Measurements from ENCODE around the gene TXNDC11. TPM values are rescaled to one million over a fixed set of nuclear protein-coding genes. Genes with fewer than 3 reads are reported as not detected.

Gene TXNDC11
- total and polyA plus RNA-seq, 9 of the 15 experiments (the other 6 are each of a cell fraction or from before 2014, with no cell fraction given) = 0.66 to 32.6 (median 26.2) TPM

- no peak for DNase-seq (ENCODE audit: extremely low read depth in 1 of 4, low spot score in 3 of 4)
- intact Hi-C loops (cut with micrococcal nuclease) (loop anchor here (10.0 kb wide), 1 partner anchor 140 kb away; no protein-coding TSS in a partner anchor), in situ Hi-C loops (cut with MboI) (loop anchor here (25.0 kb wide), 1 partner anchor 713 kb away; no protein-coding TSS in a partner anchor)
- Histone ChIP-seq H3K9me3 (replicated peaks; ENCODE audit: control insufficient read depth, insufficient read depth, low read depth, low read length) (no peaks in the 10 kb centered on the region), H3K9ac (ENCODE audit: insufficient read depth in 1 of 2, low read depth in 2 of 2, low read length in 2 of 2) (no peak overlapping the region), H3K36me3 (ENCODE audit: control insufficient read depth, insufficient read depth, low read length) (peaks cover 28% of the 10 kb centered on the region; the same call in 1 of the 3 replicates), H4K20me1 (replicated peaks; ENCODE audit: control insufficient read depth, insufficient read depth, low read length) (peaks cover 16% of the 10 kb centered on the region), H3K4me1 (replicated peaks in 1 of 2; ENCODE audit: control insufficient read depth in 2 of 2, insufficient read depth in 2 of 2, low read length in 2 of 2) (peaks cover 0 to 49% of the 10 kb centered on the region in 2 experiments; a peak in 3 of 5 replicates), H3K4me2 (ENCODE audit: insufficient read depth, low read length) (no peak overlapping the region), H3K4me3 (no peak overlapping the region), H3K79me2 (ENCODE audit: control insufficient read depth, insufficient read depth, low read length) (no peaks in the 10 kb centered on the region), H3K27me3 (ENCODE audit: control insufficient read depth in 2 of 2, insufficient read depth in 2 of 2, low read length in 2 of 2) (no peaks in the 10 kb centered on the region), H3K27ac (ENCODE audit: extremely low read depth, low read depth, low read length) (no peak overlapping the region), H3K9me1 (ENCODE audit: control insufficient read depth, insufficient read depth, low read length) (no peaks in the 10 kb centered on the region), H2AFZ (ENCODE audit: low read depth, low read length) (no peak overlapping the region)
- WGBS (ENCODE audit: insufficient coverage, low coverage, missing lambda C conversion rate) = 37% methylated on average over 14 of the region's 15 CpGs
- BruUV-seq (replicated peaks) = no TSS peak
- no peak for ATAC-seq
- POLR2A ChIA-PET = interaction anchor here (0.6 to 0.9 kb wide), 3 partner anchors 100 to 420 kb away, joined by 3 read pairs; partner anchors contain the start of gene ZC3H7A
- no peak for FAIRE-seq
- TF ChIP-seq SMARCA4 (IDR thresholded peaks at IDR 0.05) = no peak
- no peak for TF ChIP-seq ZNF639 (CRISPR knock-in tag; conservative IDR thresholded peaks at IDR 0.05 in 1 of 2, IDR thresholded peaks at IDR 0.05 in 1 of 2)
- peak; percentile 69 for TF ChIP-seq NFIC (IDR thresholded peaks at IDR 0.05)
- TF ChIP-seq, protein P1, sequence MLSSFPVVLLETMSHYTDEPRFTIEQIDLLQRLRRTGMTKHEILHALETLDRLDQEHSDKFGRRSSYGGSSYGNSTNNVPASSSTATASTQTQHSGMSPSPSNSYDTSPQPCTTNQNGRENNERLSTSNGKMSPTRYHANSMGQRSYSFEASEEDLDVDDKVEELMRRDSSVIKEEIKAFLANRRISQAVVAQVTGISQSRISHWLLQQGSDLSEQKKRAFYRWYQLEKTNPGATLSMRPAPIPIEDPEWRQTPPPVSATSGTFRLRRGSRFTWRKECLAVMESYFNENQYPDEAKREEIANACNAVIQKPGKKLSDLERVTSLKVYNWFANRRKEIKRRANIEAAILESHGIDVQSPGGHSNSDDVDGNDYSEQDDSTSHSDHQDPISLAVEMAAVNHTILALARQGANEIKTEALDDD (IDR thresholded peaks at IDR 0.05) = no peak
- TF ChIP-seq NRF1 (conservative IDR thresholded peaks at IDR 0.05 in 1 of 2, IDR thresholded peaks at IDR 0.05 in 1 of 2) = no peak
- CTCF ChIA-PET (ENCODE audit: low intra/inter-chr PET ratio) = interaction anchor here (0.6 kb wide), 1 partner anchor 721 kb away, joined by 3 read pairs; no protein-coding TSS in a partner anchor
Measured at GRCh38 chr16:11674818-11675560, 67.7 kb downstream of the TXNDC11 start.
